ENCODE measurements around the gene ZNF804B.

GRCh38 chr7:88942815-88943501 is 183.5 kb downstream of the ZNF804B start:
- TF ChIP-seq CTCF (IDR thresholded peaks at IDR 0.05; ENCODE audit: insufficient read depth, low read length) (no peak), POLR2AphosphoS5 (IDR thresholded peaks at IDR 0.05; ENCODE audit: low read depth) (no peak), SPI1 (IDR thresholded peaks at IDR 0.05; ENCODE audit: borderline replicate concordance, low read depth) (no peak), GABPA (IDR thresholded peaks at IDR 0.05; ENCODE audit: low read depth) (no peak)
- TF ChIP-seq, protein P1, sequence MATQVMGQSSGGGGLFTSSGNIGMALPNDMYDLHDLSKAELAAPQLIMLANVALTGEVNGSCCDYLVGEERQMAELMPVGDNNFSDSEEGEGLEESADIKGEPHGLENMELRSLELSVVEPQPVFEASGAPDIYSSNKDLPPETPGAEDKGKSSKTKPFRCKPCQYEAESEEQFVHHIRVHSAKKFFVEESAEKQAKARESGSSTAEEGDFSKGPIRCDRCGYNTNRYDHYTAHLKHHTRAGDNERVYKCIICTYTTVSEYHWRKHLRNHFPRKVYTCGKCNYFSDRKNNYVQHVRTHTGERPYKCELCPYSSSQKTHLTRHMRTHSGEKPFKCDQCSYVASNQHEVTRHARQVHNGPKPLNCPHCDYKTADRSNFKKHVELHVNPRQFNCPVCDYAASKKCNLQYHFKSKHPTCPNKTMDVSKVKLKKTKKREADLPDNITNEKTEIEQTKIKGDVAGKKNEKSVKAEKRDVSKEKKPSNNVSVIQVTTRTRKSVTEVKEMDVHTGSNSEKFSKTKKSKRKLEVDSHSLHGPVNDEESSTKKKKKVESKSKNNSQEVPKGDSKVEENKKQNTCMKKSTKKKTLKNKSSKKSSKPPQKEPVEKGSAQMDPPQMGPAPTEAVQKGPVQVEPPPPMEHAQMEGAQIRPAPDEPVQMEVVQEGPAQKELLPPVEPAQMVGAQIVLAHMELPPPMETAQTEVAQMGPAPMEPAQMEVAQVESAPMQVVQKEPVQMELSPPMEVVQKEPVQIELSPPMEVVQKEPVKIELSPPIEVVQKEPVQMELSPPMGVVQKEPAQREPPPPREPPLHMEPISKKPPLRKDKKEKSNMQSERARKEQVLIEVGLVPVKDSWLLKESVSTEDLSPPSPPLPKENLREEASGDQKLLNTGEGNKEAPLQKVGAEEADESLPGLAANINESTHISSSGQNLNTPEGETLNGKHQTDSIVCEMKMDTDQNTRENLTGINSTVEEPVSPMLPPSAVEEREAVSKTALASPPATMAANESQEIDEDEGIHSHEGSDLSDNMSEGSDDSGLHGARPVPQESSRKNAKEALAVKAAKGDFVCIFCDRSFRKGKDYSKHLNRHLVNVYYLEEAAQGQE (IDR thresholded peaks at IDR 0.05; ENCODE audit: insufficient replicate concordance, low read depth), result no peak
